A549 (cell line): ENCODE measurements around the gene MAGT1.

Source experiments
- BHLHE40 ChIP-seq: IDR thresholded peaks from 2 replicates; pipeline ENCODE4 v1.6.1; 2012; ENCODE audit warnings: low read depth, low read length, inconsistent platforms
- CBX2 ChIP-seq: fragments of 200-600 bp; sonication (generic); IDR thresholded peaks from 2 replicates; pipeline ENCODE4 v1.6.1; 2016; ENCODE audit warnings: low read depth, mild to moderate bottlenecking, borderline replicate concordance
- CHD2 ChIP-seq: fragments of 150-350 bp; IDR thresholded peaks from 2 replicates; pipeline ENCODE4 v1.6.1; 2014; ENCODE audit warnings: low read length; ENCODE audit not compliant: partially characterized antibody
- CTCF ChIP-seq: fragments of >200 bp; sonication (Bioruptor Twin); formaldehyde crosslinking; IDR thresholded peaks from 3 replicates; pipeline ENCODE4 v1.5.1; 2016
- HOXA7 ChIP-seq: fragments of 250-450 bp; sonication (Bioruptor Pico); IDR thresholded peaks from 2 replicates; pipeline ENCODE4 v1.5.0; 2020; ENCODE audit warnings: mild to moderate bottlenecking, moderate library complexity
- MYC ChIP-seq: IDR thresholded peaks from 2 replicates; pipeline ENCODE4 v1.6.1; 2012; ENCODE audit warnings: mild to moderate bottlenecking, inconsistent platforms, low read length, improper control_type of control experiment, borderline replicate concordance
- NPAS2 ChIP-seq: fragments of 250-450 bp; sonication (Bioruptor Pico); IDR thresholded peaks from 2 replicates; pipeline ENCODE4 v1.8.0; 2022; ENCODE audit warnings: mild to moderate bottlenecking, moderate library complexity, borderline replicate concordance
- POLR2A ChIP-seq: IDR thresholded peaks from 2 replicates; pipeline ENCODE4 v1.6.1; 2012; ENCODE audit warnings: mild to moderate bottlenecking, low read length
- RCOR1 ChIP-seq: fragments of 150-350 bp; IDR thresholded peaks from 2 replicates; pipeline ENCODE4 v1.6.1; 2014; ENCODE audit warnings: antibody characterized with exemption, low read length, low read depth
- RNF2 ChIP-seq: fragments of 200-600 bp; sonication (generic); IDR thresholded peaks from 2 replicates; pipeline ENCODE4 v1.6.1; 2016; ENCODE audit warnings: low read depth, mild to moderate bottlenecking, antibody characterized with exemption, moderate library complexity, borderline replicate concordance
- TF ChIP-seq, protein P1 (sequence below): IDR thresholded peaks from 2 replicates; pipeline ENCODE4 v1.6.1; 2012
- TF ChIP-seq, protein P2 (sequence below): fragments of 450-650 bp; IDR thresholded peaks from 2 replicates; pipeline ENCODE4 v1.6.1; 2014; ENCODE audit warnings: antibody characterized with exemption
- TF ChIP-seq, protein P3 (sequence below): fragments of 200-600 bp; sonication (generic); IDR thresholded peaks from 2 replicates; pipeline ENCODE4 v1.6.1; 2016; ENCODE audit warnings: antibody characterized with exemption, mild to moderate bottlenecking, moderate library complexity

DNA sequence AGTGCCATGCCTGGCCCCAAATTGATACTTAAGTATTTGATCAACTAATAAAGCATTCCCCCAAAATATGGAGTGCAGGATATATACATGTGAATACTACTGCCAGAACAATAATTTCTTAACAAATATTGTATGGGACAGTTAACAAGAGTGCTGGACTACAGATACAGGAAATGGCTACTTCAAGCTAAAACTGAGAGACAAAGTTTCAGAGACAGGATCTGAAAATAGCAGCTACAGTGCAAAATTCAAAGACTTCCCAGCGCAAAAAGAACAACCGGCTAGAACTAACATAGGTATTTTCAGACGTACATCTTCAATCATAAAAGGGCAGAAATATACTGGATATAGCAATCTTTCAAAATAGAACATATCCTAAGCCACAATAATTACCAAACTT lies 115.5 kb downstream of the MAGT1 start:
- TF ChIP-seq CTCF (no peak), CBX2 (no peak), RCOR1 (no peak), HOXA7 (CRISPR knock-in tag) (no peak), BHLHE40 (no peak), RNF2 (no peak), NPAS2 (CRISPR knock-in tag) (no peak), MYC (no peak), POLR2A (no peak), CHD2 (no peak)
- TF ChIP-seq, protein P1, sequence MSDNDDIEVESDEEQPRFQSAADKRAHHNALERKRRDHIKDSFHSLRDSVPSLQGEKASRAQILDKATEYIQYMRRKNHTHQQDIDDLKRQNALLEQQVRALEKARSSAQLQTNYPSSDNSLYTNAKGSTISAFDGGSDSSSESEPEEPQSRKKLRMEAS = no peak
- TF ChIP-seq, protein P2, sequence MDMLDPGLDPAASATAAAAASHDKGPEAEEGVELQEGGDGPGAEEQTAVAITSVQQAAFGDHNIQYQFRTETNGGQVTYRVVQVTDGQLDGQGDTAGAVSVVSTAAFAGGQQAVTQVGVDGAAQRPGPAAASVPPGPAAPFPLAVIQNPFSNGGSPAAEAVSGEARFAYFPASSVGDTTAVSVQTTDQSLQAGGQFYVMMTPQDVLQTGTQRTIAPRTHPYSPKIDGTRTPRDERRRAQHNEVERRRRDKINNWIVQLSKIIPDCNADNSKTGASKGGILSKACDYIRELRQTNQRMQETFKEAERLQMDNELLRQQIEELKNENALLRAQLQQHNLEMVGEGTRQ = no peak
- TF ChIP-seq, protein P3, sequence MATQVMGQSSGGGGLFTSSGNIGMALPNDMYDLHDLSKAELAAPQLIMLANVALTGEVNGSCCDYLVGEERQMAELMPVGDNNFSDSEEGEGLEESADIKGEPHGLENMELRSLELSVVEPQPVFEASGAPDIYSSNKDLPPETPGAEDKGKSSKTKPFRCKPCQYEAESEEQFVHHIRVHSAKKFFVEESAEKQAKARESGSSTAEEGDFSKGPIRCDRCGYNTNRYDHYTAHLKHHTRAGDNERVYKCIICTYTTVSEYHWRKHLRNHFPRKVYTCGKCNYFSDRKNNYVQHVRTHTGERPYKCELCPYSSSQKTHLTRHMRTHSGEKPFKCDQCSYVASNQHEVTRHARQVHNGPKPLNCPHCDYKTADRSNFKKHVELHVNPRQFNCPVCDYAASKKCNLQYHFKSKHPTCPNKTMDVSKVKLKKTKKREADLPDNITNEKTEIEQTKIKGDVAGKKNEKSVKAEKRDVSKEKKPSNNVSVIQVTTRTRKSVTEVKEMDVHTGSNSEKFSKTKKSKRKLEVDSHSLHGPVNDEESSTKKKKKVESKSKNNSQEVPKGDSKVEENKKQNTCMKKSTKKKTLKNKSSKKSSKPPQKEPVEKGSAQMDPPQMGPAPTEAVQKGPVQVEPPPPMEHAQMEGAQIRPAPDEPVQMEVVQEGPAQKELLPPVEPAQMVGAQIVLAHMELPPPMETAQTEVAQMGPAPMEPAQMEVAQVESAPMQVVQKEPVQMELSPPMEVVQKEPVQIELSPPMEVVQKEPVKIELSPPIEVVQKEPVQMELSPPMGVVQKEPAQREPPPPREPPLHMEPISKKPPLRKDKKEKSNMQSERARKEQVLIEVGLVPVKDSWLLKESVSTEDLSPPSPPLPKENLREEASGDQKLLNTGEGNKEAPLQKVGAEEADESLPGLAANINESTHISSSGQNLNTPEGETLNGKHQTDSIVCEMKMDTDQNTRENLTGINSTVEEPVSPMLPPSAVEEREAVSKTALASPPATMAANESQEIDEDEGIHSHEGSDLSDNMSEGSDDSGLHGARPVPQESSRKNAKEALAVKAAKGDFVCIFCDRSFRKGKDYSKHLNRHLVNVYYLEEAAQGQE = no peak
